Body of pancreas (tissue), 4 donors: ENCODE measurements around the gene VSTM4.

Experiments used
- POLR2A ChIP-seq, 3 donors: fragments of 450-650 bp; IDR thresholded peaks; one replicate each; pipeline ENCODE4 v1.6.1; 2016; ENCODE audit warnings: antibody characterized with exemption in 3 of 3, mild to moderate bottlenecking in 2 of 3
- TF ChIP-seq, protein P1 (sequence below), 7 experiments: fragments of 450-650 bp in 4 of 7; fragments of 200-600 bp in 3 of 7; sonication (generic) in 3 of 7; IDR thresholded peaks; one replicate each; pipeline ENCODE4 v1.5.1; 2016 to 2019; ENCODE audit warnings: antibody characterized with exemption in 7 of 7

- no peak for TF ChIP-seq POLR2A (IDR thresholded peaks at IDR 0.05)
- TF ChIP-seq, protein P1, sequence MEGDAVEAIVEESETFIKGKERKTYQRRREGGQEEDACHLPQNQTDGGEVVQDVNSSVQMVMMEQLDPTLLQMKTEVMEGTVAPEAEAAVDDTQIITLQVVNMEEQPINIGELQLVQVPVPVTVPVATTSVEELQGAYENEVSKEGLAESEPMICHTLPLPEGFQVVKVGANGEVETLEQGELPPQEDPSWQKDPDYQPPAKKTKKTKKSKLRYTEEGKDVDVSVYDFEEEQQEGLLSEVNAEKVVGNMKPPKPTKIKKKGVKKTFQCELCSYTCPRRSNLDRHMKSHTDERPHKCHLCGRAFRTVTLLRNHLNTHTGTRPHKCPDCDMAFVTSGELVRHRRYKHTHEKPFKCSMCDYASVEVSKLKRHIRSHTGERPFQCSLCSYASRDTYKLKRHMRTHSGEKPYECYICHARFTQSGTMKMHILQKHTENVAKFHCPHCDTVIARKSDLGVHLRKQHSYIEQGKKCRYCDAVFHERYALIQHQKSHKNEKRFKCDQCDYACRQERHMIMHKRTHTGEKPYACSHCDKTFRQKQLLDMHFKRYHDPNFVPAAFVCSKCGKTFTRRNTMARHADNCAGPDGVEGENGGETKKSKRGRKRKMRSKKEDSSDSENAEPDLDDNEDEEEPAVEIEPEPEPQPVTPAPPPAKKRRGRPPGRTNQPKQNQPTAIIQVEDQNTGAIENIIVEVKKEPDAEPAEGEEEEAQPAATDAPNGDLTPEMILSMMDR (IDR thresholded peaks at IDR 0.05): no peak
Observed at GRCh38 chr10:49106451-49106850, 8.9 kb downstream of the VSTM4 start.
